Measurements from ENCODE around the gene THUMPD3. TPM values are rescaled to one million over a fixed set of nuclear protein-coding genes. Genes with fewer than 3 reads are reported as not detected.

The THUMPD3 gene
- total RNA-seq, 4 donors from 2014 or later, result 5.4 to 26.9 (median 19.4) TPM

DNA sequence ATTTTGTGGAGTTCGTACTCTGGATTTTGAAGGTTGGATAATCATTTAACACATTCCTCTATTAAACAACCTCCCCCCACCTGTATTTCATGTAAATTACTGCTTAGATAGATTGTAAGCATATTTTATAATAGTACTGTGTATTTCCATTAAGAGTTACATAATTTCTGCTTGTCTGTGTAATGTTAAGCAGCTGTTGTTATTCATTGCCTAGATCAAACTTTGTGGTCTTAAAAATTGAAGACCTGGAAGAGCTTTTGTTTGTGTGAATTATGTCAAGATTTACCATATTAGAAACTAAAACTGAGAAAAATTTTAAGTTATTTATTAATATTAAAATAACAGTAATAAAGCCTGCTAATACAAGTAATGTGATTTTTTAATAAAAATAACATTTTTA, 45.7 kb downstream of the THUMPD3 start:
- intact Hi-C loops (cut with DNase I; ENCODE audit: low total_unique reads), result no loop called here
- DNase-seq, result no peak
- no peak for TF ChIP-seq POLR2AphosphoS5 (IDR thresholded peaks at IDR 0.05)
- TF ChIP-seq CTCF (IDR thresholded peaks at IDR 0.05), result no peak
- no peak for TF ChIP-seq POLR2A (IDR thresholded peaks at IDR 0.05)
- TF ChIP-seq EP300 (IDR thresholded peaks at IDR 0.05; ENCODE audit: low read depth), result no peak
- no peaks in the 10 kb centered on the region for H3K9me3 ChIP-seq
- peaks cover 31 to 86% (median 45%) of the 10 kb centered on the region in 4 donors for H3K4me1 ChIP-seq
- no peaks in the 10 kb centered on the region for H3K36me3 ChIP-seq
- in situ Hi-C loops (cut with MboI; ENCODE audit: low pct_ligation_motif_present in 1 of 4, low pct_unique_long_range_greater_than_20kb in 1 of 4, low sequenced_read_pairs in 3 of 4), result no loop called here
- 69 to 71% methylated on average over 1 of the region's 1 CpG for WGBS, 2 donors (ENCODE audit: low coverage in 1 of 2)
- H3K27ac ChIP-seq, result no peak overlapping the region
- H3K27me3 ChIP-seq, result no peaks in the 10 kb centered on the region
- H3K4me3 ChIP-seq, result no peak overlapping the region

- no peak for DNase-seq
- no peaks in the 10 kb centered on the region for H3K36me3 ChIP-seq
- no peak overlapping the region for H3K4me3 ChIP-seq
- TF ChIP-seq EP300 (IDR thresholded peaks at IDR 0.05; ENCODE audit: low read depth), result no peak
- no peak for TF ChIP-seq CTCF (IDR thresholded peaks at IDR 0.05)
- no peak for TF ChIP-seq POLR2A (IDR thresholded peaks at IDR 0.05)
- no peak for TF ChIP-seq POLR2AphosphoS5 (IDR thresholded peaks at IDR 0.05)
- 82% methylated on average over 5 to 6 of the region's 6 CpGs for WGBS, 2 donors (ENCODE audit: low coverage in 1 of 2)
- H3K4me1 ChIP-seq, result peaks cover 19 to 86% (median 34%) of the 10 kb centered on the region in 4 donors
- no peak overlapping the region for H3K27ac ChIP-seq
- no peaks in the 10 kb centered on the region for H3K27me3 ChIP-seq
- H3K9me3 ChIP-seq, result no peaks in the 10 kb centered on the region
- intact Hi-C loops (cut with DNase I; ENCODE audit: low total_unique reads), result no loop called here
- in situ Hi-C loops (cut with MboI; ENCODE audit: low pct_ligation_motif_present in 1 of 4, low pct_unique_long_range_greater_than_20kb in 1 of 4, low sequenced_read_pairs in 3 of 4), result loop anchor here in 1 of 4 donors (10.0 kb wide), 1 partner anchor 55 kb away; no protein-coding TSS in a partner anchor
These were observed 47.4 kb downstream of the THUMPD3 start for GRCh38 chr3:9409981-9410854.

GRCh38 chr3:9411302-9411701, 48.4 kb downstream of the THUMPD3 start:
- WGBS, 2 donors (ENCODE audit: low coverage in 1 of 2), result 86 to 90% methylated on average over 1 of the region's 1 CpG
- DNase-seq, result no peak
- Histone ChIP-seq H3K4me1 (peaks cover 14 to 86% (median 34%) of the 10 kb centered on the region in 4 donors), H3K36me3 (no peaks in the 10 kb centered on the region), H3K27ac (no peak overlapping the region), H3K4me3 (no peak overlapping the region), H3K27me3 (no peaks in the 10 kb centered on the region), H3K9me3 (no peaks in the 10 kb centered on the region)
- TF ChIP-seq CTCF (IDR thresholded peaks at IDR 0.05), result no peak
- TF ChIP-seq POLR2AphosphoS5 (IDR thresholded peaks at IDR 0.05), result no peak
- TF ChIP-seq EP300 (IDR thresholded peaks at IDR 0.05; ENCODE audit: low read depth), result no peak
- no peak for TF ChIP-seq POLR2A (IDR thresholded peaks at IDR 0.05)
- intact Hi-C loops (cut with DNase I; ENCODE audit: low total_unique reads) (no loop called here), in situ Hi-C loops (cut with MboI; ENCODE audit: low pct_ligation_motif_present in 1 of 4, low pct_unique_long_range_greater_than_20kb in 1 of 4, low sequenced_read_pairs in 3 of 4) (loop anchor here in 1 of 4 donors (10.0 kb wide), 1 partner anchor 57 kb away; no protein-coding TSS in a partner anchor)

GRCh38 chr3:9412293-9412692, 49.4 kb downstream of the THUMPD3 start:
- 78% methylated on average over 1 of the region's 1 CpG; no CpG with 5 or more reads in 1 of the 2 donors for WGBS, 2 donors (ENCODE audit: low coverage in 1 of 2)
- Histone ChIP-seq H3K27ac (no peak overlapping the region), H3K4me3 (no peak overlapping the region), H3K4me1 (peaks cover 21 to 89% (median 37%) of the 10 kb centered on the region in 4 donors), H3K27me3 (no peaks in the 10 kb centered on the region), H3K9me3 (no peaks in the 10 kb centered on the region), H3K36me3 (no peaks in the 10 kb centered on the region)
- no peak for TF ChIP-seq EP300 (IDR thresholded peaks at IDR 0.05; ENCODE audit: low read depth)
- TF ChIP-seq POLR2AphosphoS5 (IDR thresholded peaks at IDR 0.05), result no peak
- TF ChIP-seq CTCF (IDR thresholded peaks at IDR 0.05), result no peak
- TF ChIP-seq POLR2A (IDR thresholded peaks at IDR 0.05), result no peak
- no peak for DNase-seq
- in situ Hi-C loops (cut with MboI; ENCODE audit: low pct_ligation_motif_present in 1 of 4, low pct_unique_long_range_greater_than_20kb in 1 of 4, low sequenced_read_pairs in 3 of 4) (loop anchor here in 1 of 4 donors (10.0 kb wide), 1 partner anchor 57 kb away; no protein-coding TSS in a partner anchor), intact Hi-C loops (cut with DNase I; ENCODE audit: low total_unique reads) (no loop called here)

Measured in transverse colon (tissue), 4 donors.